ENCODE data around the gene UGT1A9. TPM values are rescaled to one million over a fixed set of nuclear protein-coding genes. Genes with fewer than 3 reads are reported as not detected.

The UGT1A9 gene
- total and polyA plus RNA-seq, 9 donors, result 0.36 TPM; not detected in 8

GRCh38 chr2:233674314-233674713, 2.6 kb downstream of the UGT1A9 start:
- H3K27me3 ChIP-seq, result no peaks in the 10 kb centered on the region
- no peaks in the 10 kb centered on the region for H3K36me3 ChIP-seq
- no peak overlapping the region for H3K27ac ChIP-seq
- H3K9me3 ChIP-seq, result no peaks in the 10 kb centered on the region
- intact Hi-C loops (cut with DNase I), result no loop called here
- no peaks in the 10 kb centered on the region for H3K4me1 ChIP-seq (ENCODE audit: insufficient read depth)
- no peak for DNase-seq
- WGBS, 3 donors, result 41 to 50% (median 42%) methylated on average over 1 of the region's 1 CpG
- TF ChIP-seq CTCF (IDR thresholded peaks at IDR 0.05) (no peak), POLR2A (IDR thresholded peaks at IDR 0.05) (no peak), EP300 (IDR thresholded peaks at IDR 0.05) (no peak)
- H3K4me3 ChIP-seq, result no peak overlapping the region

- Histone ChIP-seq H3K4me1 (ENCODE audit: insufficient read depth) (no peaks in the 10 kb centered on the region), H3K27ac (no peak overlapping the region), H3K4me3 (no peak overlapping the region), H3K36me3 (no peaks in the 10 kb centered on the region), H3K27me3 (no peaks in the 10 kb centered on the region), H3K9me3 (no peaks in the 10 kb centered on the region)
- TF ChIP-seq POLR2A (IDR thresholded peaks at IDR 0.05) (no peak), CTCF (IDR thresholded peaks at IDR 0.05) (no peak), EP300 (IDR thresholded peaks at IDR 0.05) (no peak)
- no peak for DNase-seq
- WGBS, 3 donors, result 15 to 26% (median 18%) methylated on average over 4 of the region's 4 CpGs
- intact Hi-C loops (cut with DNase I), result no loop called here
Observed at GRCh38 chr2:233674995-233675394, 3.3 kb downstream of the UGT1A9 start.

- WGBS, 3 donors, result 82 to 93% (median 83%) methylated on average over 2 of the region's 2 CpGs
- no peak overlapping the region for H3K4me3 ChIP-seq
- intact Hi-C loops (cut with DNase I), result no loop called here
- H3K9me3 ChIP-seq, result no peaks in the 10 kb centered on the region
- no peak overlapping the region for H3K27ac ChIP-seq
- no peaks in the 10 kb centered on the region for H3K36me3 ChIP-seq
- H3K4me1 ChIP-seq (ENCODE audit: insufficient read depth), result no peaks in the 10 kb centered on the region
- no peak for DNase-seq
- no peaks in the 10 kb centered on the region for H3K27me3 ChIP-seq
- TF ChIP-seq POLR2A (IDR thresholded peaks at IDR 0.05) (no peak), CTCF (IDR thresholded peaks at IDR 0.05) (no peak), EP300 (IDR thresholded peaks at IDR 0.05) (no peak)
Observed at GRCh38 chr2:233676046-233676445, 4.3 kb downstream of the UGT1A9 start.

GRCh38 chr2:233679196-233679595, 7.5 kb downstream of the UGT1A9 start:
- Histone ChIP-seq H3K9me3 (no peaks in the 10 kb centered on the region), H3K4me1 (ENCODE audit: insufficient read depth) (no peaks in the 10 kb centered on the region), H3K36me3 (no peaks in the 10 kb centered on the region), H3K27ac (no peak overlapping the region), H3K27me3 (no peaks in the 10 kb centered on the region), H3K4me3 (no peak overlapping the region)
- DNase-seq, result no peak
- 65 to 70% (median 70%) methylated on average over 4 of the region's 4 CpGs for WGBS, 3 donors
- intact Hi-C loops (cut with DNase I), result no loop called here
- TF ChIP-seq CTCF (IDR thresholded peaks at IDR 0.05), result no peak
- no peak for TF ChIP-seq POLR2A (IDR thresholded peaks at IDR 0.05)
- no peak for TF ChIP-seq EP300 (IDR thresholded peaks at IDR 0.05)
